Measurements from ENCODE around the gene ELAPOR2. TPM values are rescaled to one million over a fixed set of nuclear protein-coding genes. Genes with fewer than 3 reads are reported as not detected.

The ELAPOR2 gene
- total RNA-seq, 2 experiments from 2014 or later, result 4.0 to 4.1 TPM

- CTCF ChIA-PET, result interaction anchor here (1.2 kb wide), 1 partner anchor 11 kb away, joined by 3 read pairs; no protein-coding TSS in a partner anchor
- Mint-ChIP-seq H3K36me3 (no peaks in the 10 kb centered on the region), H3K27ac (no peak overlapping the region), H3K4me3 (peak overlapping the region; percentile 64), H3K9me3 (peaks cover 4% of the 10 kb centered on the region), H3K27me3 (no peaks in the 10 kb centered on the region), H3K4me1 (ENCODE audit: low read depth) (no peaks in the 10 kb centered on the region)
- intact Hi-C loops (cut with micrococcal nuclease), result no loop called here
- POLR2A ChIA-PET, result no interaction called here
- DNase-seq, result no peak
Measured at GRCh38 chr7:87038993-87039690, 20.3 kb downstream of the ELAPOR2 start.

DNA sequence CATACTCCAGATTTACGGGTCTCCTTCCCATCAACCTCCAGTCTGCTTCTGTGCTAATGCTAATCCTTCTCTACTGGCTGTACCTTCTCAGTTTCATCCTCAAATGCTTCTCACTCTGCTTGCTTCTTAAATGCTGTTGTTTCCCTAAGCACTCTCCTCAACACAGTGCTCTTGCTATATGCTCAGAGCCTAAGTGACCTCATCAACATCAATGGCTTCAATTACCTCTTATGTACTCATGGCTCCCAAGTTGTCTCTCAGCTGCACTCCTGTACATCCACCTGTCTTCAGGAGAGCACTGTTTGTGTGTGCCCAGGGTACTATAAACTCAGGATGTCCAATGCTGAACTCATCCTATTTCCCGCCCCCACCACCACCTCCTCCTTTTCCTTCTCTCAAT lies 22.5 kb downstream of the ELAPOR2 start:
- CTCF ChIA-PET, result no interaction called here
- Mint-ChIP-seq H3K27ac (no peak overlapping the region), H3K36me3 (no peaks in the 10 kb centered on the region), H3K9me3 (no peaks in the 10 kb centered on the region), H3K27me3 (no peaks in the 10 kb centered on the region), H3K4me1 (ENCODE audit: low read depth) (no peaks in the 10 kb centered on the region), H3K4me3 (no peak overlapping the region)
- no peak for DNase-seq
- intact Hi-C loops (cut with micrococcal nuclease), result no loop called here
- POLR2A ChIA-PET, result no interaction called here

GRCh38 chr7:87032604-87033339 lies 26.7 kb downstream of the ELAPOR2 start:
- Mint-ChIP-seq H3K4me3 (no peak overlapping the region), H3K27me3 (no peaks in the 10 kb centered on the region), H3K36me3 (peaks cover 4% of the 10 kb centered on the region), H3K9me3 (peaks cover 14% of the 10 kb centered on the region), H3K4me1 (ENCODE audit: low read depth) (no peaks in the 10 kb centered on the region), H3K27ac (no peak overlapping the region)
- DNase-seq, result no peak
- POLR2A ChIA-PET, result no interaction called here
- CTCF ChIA-PET, result no interaction called here
- intact Hi-C loops (cut with micrococcal nuclease), result no loop called here

- no peak overlapping the region for H3K27ac Mint-ChIP-seq
- no peak for DNase-seq
- ChIA-PET POLR2A (no interaction called here), CTCF (no interaction called here)
- H3K36me3 Mint-ChIP-seq, result peaks cover 4% of the 10 kb centered on the region
- no peaks in the 10 kb centered on the region for H3K4me1 Mint-ChIP-seq (ENCODE audit: low read depth)
- H3K9me3 Mint-ChIP-seq, result peaks cover 14% of the 10 kb centered on the region
- no peak overlapping the region for H3K4me3 Mint-ChIP-seq
- intact Hi-C loops (cut with micrococcal nuclease), result no loop called here
- H3K27me3 Mint-ChIP-seq, result no peaks in the 10 kb centered on the region
Measured at GRCh38 chr7:87029078-87029477, 30.4 kb downstream of the ELAPOR2 start.

GRCh38 chr7:87028636-87029035 lies 30.8 kb downstream of the ELAPOR2 start:
- no peak overlapping the region for H3K27ac Mint-ChIP-seq
- no peaks in the 10 kb centered on the region for H3K4me1 Mint-ChIP-seq (ENCODE audit: low read depth)
- CTCF ChIA-PET, result interaction anchor here (1.0 kb wide), 1 partner anchor 10 kb away, joined by 3 read pairs; no protein-coding TSS in a partner anchor
- POLR2A ChIA-PET, result no interaction called here
- H3K4me3 Mint-ChIP-seq, result no peak overlapping the region
- peaks cover 14% of the 10 kb centered on the region for H3K9me3 Mint-ChIP-seq
- intact Hi-C loops (cut with micrococcal nuclease), result no loop called here
- DNase-seq, result no peak
- peaks cover 4% of the 10 kb centered on the region for H3K36me3 Mint-ChIP-seq
- no peaks in the 10 kb centered on the region for H3K27me3 Mint-ChIP-seq

GRCh38 chr7:87027900-87028299 lies 31.6 kb downstream of the ELAPOR2 start:
- ChIA-PET CTCF (interaction anchor here (1.0 kb wide), 1 partner anchor 10 kb away, joined by 3 read pairs; no protein-coding TSS in a partner anchor), POLR2A (no interaction called here)
- H3K27ac Mint-ChIP-seq, result no peak overlapping the region
- no peaks in the 10 kb centered on the region for H3K4me1 Mint-ChIP-seq (ENCODE audit: low read depth)
- intact Hi-C loops (cut with micrococcal nuclease), result no loop called here
- H3K4me3 Mint-ChIP-seq, result no peak overlapping the region
- H3K9me3 Mint-ChIP-seq, result peaks cover 14% of the 10 kb centered on the region
- no peak for DNase-seq
- H3K27me3 Mint-ChIP-seq, result no peaks in the 10 kb centered on the region
- H3K36me3 Mint-ChIP-seq, result peaks cover 4% of the 10 kb centered on the region

DNA sequence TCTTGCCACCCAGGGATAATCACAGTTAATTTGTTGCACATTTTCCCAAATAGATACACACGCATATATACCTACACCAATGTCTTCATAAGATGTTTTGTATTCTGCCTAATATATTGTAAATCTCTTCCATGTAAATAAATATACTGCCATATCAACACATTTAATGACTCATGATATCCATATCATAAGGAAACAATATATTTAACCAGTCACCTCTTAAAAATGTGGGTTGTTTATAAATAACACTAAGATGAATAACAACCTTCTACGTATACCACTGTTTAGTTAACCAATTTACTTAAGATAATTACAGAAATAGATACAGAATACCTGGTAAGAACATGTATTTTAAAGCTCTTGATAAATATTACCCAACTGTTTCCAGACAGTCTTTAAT lies 38.2 kb downstream of the ELAPOR2 start:
- Mint-ChIP-seq H3K4me1 (ENCODE audit: low read depth) (no peaks in the 10 kb centered on the region), H3K9me3 (no peaks in the 10 kb centered on the region), H3K36me3 (no peaks in the 10 kb centered on the region), H3K4me3 (no peak overlapping the region), H3K27ac (no peak overlapping the region), H3K27me3 (no peaks in the 10 kb centered on the region)
- POLR2A ChIA-PET, result no interaction called here
- DNase-seq, result no peak
- CTCF ChIA-PET, result no interaction called here
- intact Hi-C loops (cut with micrococcal nuclease), result no loop called here

DNA sequence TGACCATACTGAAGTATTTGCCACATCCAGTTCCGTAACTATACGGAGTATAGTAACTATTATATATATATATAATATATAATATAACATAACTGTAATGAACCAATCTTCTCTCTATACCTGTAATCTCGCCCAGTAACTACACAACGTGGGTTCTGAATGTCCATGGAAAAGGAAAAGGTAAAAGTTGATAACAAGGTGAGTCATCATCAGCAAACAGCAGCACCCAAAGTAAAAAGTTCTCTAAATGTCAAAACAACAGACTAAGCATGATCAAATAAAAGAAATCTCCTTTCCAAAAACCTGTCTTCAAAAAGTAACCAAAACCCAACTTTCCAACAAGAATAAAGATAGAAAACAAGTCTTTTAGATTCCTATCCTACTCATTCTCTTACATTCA lies 42.8 kb downstream of the ELAPOR2 start:
- no peak overlapping the region for H3K27ac Mint-ChIP-seq
- peaks cover 4% of the 10 kb centered on the region for H3K4me1 Mint-ChIP-seq (ENCODE audit: low read depth)
- no peaks in the 10 kb centered on the region for H3K36me3 Mint-ChIP-seq
- POLR2A ChIA-PET, result no interaction called here
- no peak for DNase-seq
- H3K27me3 Mint-ChIP-seq, result no peaks in the 10 kb centered on the region
- no peak overlapping the region for H3K4me3 Mint-ChIP-seq
- intact Hi-C loops (cut with micrococcal nuclease), result no loop called here
- CTCF ChIA-PET, result no interaction called here
- no peaks in the 10 kb centered on the region for H3K9me3 Mint-ChIP-seq

- no peak for DNase-seq
- Mint-ChIP-seq H3K27ac (no peak overlapping the region), H3K4me3 (no peak overlapping the region), H3K4me1 (ENCODE audit: low read depth) (peaks cover 4% of the 10 kb centered on the region), H3K27me3 (no peaks in the 10 kb centered on the region), H3K9me3 (no peaks in the 10 kb centered on the region), H3K36me3 (no peaks in the 10 kb centered on the region)
- intact Hi-C loops (cut with micrococcal nuclease), result no loop called here
- CTCF ChIA-PET, result interaction anchor here (0.9 kb wide), 1 partner anchor 222 kb away, joined by 3 read pairs; no protein-coding TSS in a partner anchor
- POLR2A ChIA-PET, result no interaction called here
Measured at GRCh38 chr7:87013840-87014190, 45.6 kb downstream of the ELAPOR2 start.

DNA sequence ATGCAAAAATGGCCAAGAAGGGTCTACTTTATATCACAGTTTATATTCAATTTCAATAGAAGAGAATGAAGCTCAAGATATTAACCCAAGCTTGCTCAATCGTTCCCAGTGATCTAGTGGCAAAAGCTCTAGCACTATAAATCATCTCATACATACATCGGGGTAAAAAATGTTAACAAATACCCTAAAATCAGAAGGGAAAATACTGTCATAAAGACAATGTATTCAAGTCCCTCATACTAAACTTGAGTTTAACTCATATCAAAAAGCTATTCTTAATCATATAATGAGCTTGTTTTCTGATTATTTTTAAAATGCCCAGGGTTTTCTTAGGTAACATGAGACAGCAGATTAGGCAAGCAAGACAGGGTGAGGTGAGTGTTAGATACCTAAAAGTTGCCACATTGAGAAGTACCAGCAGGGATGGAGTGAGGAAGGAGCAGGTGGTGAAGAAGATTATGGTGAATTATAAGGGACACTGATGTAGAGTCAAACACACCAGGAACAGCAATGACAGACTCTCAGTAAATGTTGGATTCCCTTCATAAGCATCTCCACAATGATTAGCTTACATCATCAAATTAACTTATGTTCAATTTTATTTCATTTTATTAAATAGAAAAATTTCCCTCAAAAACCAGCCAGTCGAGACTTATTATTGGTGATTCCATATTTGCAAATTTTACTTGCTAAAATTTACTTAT lies 46.2 kb downstream of the ELAPOR2 start:
- Mint-ChIP-seq H3K4me1 (ENCODE audit: low read depth) (peaks cover 4% of the 10 kb centered on the region), H3K4me3 (no peak overlapping the region), H3K27me3 (no peaks in the 10 kb centered on the region), H3K9me3 (no peaks in the 10 kb centered on the region), H3K36me3 (no peaks in the 10 kb centered on the region), H3K27ac (no peak overlapping the region)
- POLR2A ChIA-PET, result no interaction called here
- intact Hi-C loops (cut with micrococcal nuclease), result no loop called here
- CTCF ChIA-PET, result no interaction called here
- DNase-seq, result no peak

All from activated CD4-positive, alpha-beta memory T cell treated with anti-CD3 and anti-CD28 coated beads for 36 hours (primary cell).